ENCODE measurements around the gene IL10RB. TPM values are rescaled to one million over a fixed set of nuclear protein-coding genes. Genes with fewer than 3 reads are reported as not detected.

IL10RB gene
- total and polyA plus RNA-seq, 2 of the 13 experiments (the other 11 are each of a cell fraction or from before 2014, with no cell fraction given), result 17.4 to 18.2 TPM

DNA sequence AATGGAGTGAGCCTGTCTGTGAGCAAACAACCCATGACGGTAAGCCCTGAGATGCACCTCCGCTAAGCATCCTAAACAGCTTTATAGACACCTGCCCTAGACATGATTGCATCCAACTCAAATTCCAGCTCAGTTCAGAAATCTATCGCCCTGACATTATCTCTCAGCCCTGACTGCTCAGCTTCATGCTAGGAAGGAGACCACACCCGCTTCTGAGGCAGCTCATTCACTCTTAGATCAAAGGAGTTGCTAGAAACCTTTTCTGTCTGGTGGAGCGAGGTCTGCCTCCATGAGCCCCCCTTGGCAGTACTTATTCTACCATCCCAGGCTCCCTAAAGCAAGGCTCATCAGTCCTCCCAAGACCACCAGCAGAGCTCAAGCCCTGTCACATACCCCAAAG lies 17.0 kb downstream of the IL10RB start:
- Histone ChIP-seq H3K27ac (ENCODE audit: extremely low read length, insufficient read depth, low read length) (no peak overlapping the region), H3K9ac (ENCODE audit: insufficient read depth, low read depth, low read length) (no peak overlapping the region), H3K27me3 (ENCODE audit: control insufficient read depth in 1 of 2, insufficient read depth in 2 of 2, low read length in 2 of 2) (no peaks in the 10 kb centered on the region), H3K36me3 (replicated peaks in 1 of 2; ENCODE audit: control insufficient read depth in 1 of 2, insufficient read depth in 2 of 2, low read length in 2 of 2) (peaks cover 5 to 29% of the 10 kb centered on the region in 2 experiments), H2AFZ (ENCODE audit: low read length) (no peak overlapping the region), H3K9me3 (ENCODE audit: low read length) (no peaks in the 10 kb centered on the region), H3K4me3 (replicated peaks in 1 of 3; ENCODE audit: insufficient read depth in 1 of 3, low read depth in 2 of 3, low read length in 3 of 3) (no peak overlapping the region), H3K79me2 (ENCODE audit: insufficient read depth, low read length) (no peaks in the 10 kb centered on the region), H3K4me2 (ENCODE audit: low read depth, low read length) (no peak overlapping the region), H4K20me1 (ENCODE audit: insufficient read depth, low read length) (no peaks in the 10 kb centered on the region), H3K4me1 (ENCODE audit: insufficient read depth, low read length) (peaks cover 25% of the 10 kb centered on the region)
- ATAC-seq (no peak), DNase-seq (ENCODE audit: low spot score) (no peak), FAIRE-seq (no peak)
- in situ Hi-C loops (cut with HindIII; ENCODE audit: extremely low pct_ligation_motif_present, low pct_unique_long_range_greater_than_20kb), result no loop called here
- CTCF ChIA-PET (ENCODE audit: low intra/inter-chr PET ratio, low total read pairs), result no interaction called here
- 97% methylated on average over 4 of the region's 5 CpGs for WGBS (ENCODE audit: low lambda C conversion rate)
- POLR2A ChIA-PET, result no interaction called here
- BruUV-seq (replicated peaks), result no TSS peak
- intact Hi-C loops (cut with micrococcal nuclease; ENCODE audit: unreplicated experiment), result no loop called here
- TF ChIP-seq MAFG (CRISPR knock-in tag; IDR thresholded peaks at IDR 0.05), result no peak
- TF ChIP-seq, protein P1, sequence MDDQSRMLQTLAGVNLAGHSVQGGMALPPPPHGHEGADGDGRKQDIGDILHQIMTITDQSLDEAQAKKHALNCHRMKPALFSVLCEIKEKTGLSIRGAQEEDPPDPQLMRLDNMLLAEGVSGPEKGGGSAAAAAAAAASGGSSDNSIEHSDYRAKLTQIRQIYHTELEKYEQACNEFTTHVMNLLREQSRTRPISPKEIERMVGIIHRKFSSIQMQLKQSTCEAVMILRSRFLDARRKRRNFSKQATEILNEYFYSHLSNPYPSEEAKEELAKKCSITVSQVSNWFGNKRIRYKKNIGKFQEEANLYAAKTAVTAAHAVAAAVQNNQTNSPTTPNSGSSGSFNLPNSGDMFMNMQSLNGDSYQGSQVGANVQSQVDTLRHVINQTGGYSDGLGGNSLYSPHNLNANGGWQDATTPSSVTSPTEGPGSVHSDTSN (CRISPR knock-in tag; IDR thresholded peaks at IDR 0.05; ENCODE audit: borderline replicate concordance), result no peak
- TF ChIP-seq ZSCAN29 (CRISPR knock-in tag; conservative IDR thresholded peaks at IDR 0.05), result no peak
- TF ChIP-seq ZNF451 (CRISPR knock-in tag; IDR thresholded peaks at IDR 0.05), result no peak
- TF ChIP-seq, protein P2, sequence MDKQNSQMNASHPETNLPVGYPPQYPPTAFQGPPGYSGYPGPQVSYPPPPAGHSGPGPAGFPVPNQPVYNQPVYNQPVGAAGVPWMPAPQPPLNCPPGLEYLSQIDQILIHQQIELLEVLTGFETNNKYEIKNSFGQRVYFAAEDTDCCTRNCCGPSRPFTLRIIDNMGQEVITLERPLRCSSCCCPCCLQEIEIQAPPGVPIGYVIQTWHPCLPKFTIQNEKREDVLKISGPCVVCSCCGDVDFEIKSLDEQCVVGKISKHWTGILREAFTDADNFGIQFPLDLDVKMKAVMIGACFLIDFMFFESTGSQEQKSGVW (CRISPR knock-in tag; IDR thresholded peaks at IDR 0.05; ENCODE audit: borderline replicate concordance), result no peak
- TF ChIP-seq TAF15 (IDR thresholded peaks at IDR 0.05; ENCODE audit: low read depth, low read length, poor library complexity, severe bottlenecking), result no peak
- TF ChIP-seq, protein P3, sequence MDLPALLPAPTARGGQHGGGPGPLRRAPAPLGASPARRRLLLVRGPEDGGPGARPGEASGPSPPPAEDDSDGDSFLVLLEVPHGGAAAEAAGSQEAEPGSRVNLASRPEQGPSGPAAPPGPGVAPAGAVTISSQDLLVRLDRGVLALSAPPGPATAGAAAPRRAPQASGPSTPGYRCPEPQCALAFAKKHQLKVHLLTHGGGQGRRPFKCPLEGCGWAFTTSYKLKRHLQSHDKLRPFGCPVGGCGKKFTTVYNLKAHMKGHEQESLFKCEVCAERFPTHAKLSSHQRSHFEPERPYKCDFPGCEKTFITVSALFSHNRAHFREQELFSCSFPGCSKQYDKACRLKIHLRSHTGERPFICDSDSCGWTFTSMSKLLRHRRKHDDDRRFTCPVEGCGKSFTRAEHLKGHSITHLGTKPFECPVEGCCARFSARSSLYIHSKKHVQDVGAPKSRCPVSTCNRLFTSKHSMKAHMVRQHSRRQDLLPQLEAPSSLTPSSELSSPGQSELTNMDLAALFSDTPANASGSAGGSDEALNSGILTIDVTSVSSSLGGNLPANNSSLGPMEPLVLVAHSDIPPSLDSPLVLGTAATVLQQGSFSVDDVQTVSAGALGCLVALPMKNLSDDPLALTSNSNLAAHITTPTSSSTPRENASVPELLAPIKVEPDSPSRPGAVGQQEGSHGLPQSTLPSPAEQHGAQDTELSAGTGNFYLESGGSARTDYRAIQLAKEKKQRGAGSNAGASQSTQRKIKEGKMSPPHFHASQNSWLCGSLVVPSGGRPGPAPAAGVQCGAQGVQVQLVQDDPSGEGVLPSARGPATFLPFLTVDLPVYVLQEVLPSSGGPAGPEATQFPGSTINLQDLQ (CRISPR knock-in tag; IDR thresholded peaks at IDR 0.05), result no peak
- TF ChIP-seq, protein P4, sequence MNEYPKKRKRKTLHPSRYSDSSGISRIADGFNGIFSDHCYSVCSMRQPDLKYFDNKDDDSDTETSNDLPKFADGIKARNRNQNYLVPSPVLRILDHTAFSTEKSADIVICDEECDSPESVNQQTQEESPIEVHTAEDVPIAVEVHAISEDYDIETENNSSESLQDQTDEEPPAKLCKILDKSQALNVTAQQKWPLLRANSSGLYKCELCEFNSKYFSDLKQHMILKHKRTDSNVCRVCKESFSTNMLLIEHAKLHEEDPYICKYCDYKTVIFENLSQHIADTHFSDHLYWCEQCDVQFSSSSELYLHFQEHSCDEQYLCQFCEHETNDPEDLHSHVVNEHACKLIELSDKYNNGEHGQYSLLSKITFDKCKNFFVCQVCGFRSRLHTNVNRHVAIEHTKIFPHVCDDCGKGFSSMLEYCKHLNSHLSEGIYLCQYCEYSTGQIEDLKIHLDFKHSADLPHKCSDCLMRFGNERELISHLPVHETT (CRISPR knock-in tag; conservative IDR thresholded peaks at IDR 0.05), result no peak
- TF ChIP-seq, protein P5, sequence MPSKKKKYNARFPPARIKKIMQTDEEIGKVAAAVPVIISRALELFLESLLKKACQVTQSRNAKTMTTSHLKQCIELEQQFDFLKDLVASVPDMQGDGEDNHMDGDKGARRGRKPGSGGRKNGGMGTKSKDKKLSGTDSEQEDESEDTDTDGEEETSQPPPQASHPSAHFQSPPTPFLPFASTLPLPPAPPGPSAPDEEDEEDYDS (CRISPR knock-in tag; IDR thresholded peaks at IDR 0.05), result no peak
- TF ChIP-seq, protein P6, sequence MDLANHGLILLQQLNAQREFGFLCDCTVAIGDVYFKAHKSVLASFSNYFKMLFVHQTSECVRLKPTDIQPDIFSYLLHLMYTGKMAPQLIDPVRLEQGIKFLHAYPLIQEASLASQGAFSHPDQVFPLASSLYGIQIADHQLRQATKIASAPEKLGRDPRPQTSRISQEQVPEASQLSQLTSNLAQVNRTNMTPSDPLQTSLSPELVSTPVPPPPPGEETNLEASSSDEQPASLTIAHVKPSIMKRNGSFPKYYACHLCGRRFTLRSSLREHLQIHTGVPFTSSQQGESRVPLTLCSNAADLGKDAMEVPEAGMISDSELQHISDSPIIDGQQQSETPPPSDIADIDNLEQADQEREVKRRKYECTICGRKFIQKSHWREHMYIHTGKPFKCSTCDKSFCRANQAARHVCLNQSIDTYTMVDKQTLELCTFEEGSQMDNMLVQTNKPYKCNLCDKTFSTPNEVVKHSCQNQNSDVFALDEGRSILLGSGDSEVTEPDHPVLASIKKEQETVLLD (CRISPR knock-in tag; IDR thresholded peaks at IDR 0.05; ENCODE audit: low read depth), result no peak
- TF ChIP-seq CHCHD3 (CRISPR knock-in tag; IDR thresholded peaks at IDR 0.05), result no peak
- no peak for TF ChIP-seq EZH2 (conservative IDR thresholded peaks at IDR 0.05; ENCODE audit: low read depth, low read length)
- TF ChIP-seq, protein P7, sequence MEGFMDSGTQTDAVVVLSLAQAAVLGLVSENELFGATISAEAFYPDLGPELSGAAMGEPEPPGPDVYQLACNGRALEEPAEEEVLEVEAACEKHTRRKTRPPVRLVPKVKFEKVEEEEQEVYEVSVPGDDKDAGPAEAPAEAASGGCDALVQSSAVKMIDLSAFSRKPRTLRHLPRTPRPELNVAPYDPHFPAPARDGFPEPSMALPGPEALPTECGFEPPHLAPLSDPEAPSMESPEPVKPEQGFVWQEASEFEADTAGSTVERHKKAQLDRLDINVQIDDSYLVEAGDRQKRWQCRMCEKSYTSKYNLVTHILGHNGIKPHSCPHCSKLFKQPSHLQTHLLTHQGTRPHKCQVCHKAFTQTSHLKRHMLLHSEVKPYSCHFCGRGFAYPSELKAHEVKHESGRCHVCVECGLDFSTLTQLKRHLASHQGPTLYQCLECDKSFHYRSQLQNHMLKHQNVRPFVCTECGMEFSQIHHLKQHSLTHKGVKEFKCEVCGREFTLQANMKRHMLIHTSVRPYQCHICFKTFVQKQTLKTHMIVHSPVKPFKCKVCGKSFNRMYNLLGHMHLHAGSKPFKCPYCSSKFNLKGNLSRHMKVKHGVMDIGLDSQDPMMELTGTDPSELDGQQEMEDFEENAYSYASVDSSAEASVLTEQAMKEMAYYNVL (CRISPR knock-in tag; IDR thresholded peaks at IDR 0.05; ENCODE audit: borderline replicate concordance), result no peak
- no peak for TF ChIP-seq SP2 (CRISPR knock-in tag; IDR thresholded peaks at IDR 0.05)
